ENCODE measurements around the gene CCNI2.

- TF ChIP-seq CTCF (IDR thresholded peaks at IDR 0.05) (no peak), PRRX2 (CRISPR knock-in tag; IDR thresholded peaks at IDR 0.05) (no peak), IRF1 (CRISPR knock-in tag; IDR thresholded peaks at IDR 0.05) (no peak), CREB1 (CRISPR knock-in tag; IDR thresholded peaks at IDR 0.05) (no peak), ARID4B (CRISPR knock-in tag; IDR thresholded peaks at IDR 0.05; ENCODE audit: borderline replicate concordance) (no peak), NFYB (CRISPR knock-in tag; conservative IDR thresholded peaks at IDR 0.05; ENCODE audit: low read depth) (no peak), TCF7 (CRISPR knock-in tag; IDR thresholded peaks at IDR 0.05; ENCODE audit: low read depth) (no peak), E2F5 (CRISPR knock-in tag; IDR thresholded peaks at IDR 0.05) (no peak), NR1H2 (CRISPR knock-in tag; IDR thresholded peaks at IDR 0.05) (no peak), HMGA2 (CRISPR knock-in tag; IDR thresholded peaks at IDR 0.05) (no peak), PREB (CRISPR knock-in tag; IDR thresholded peaks at IDR 0.05; ENCODE audit: borderline replicate concordance) (no peak), ATF1 (CRISPR knock-in tag; IDR thresholded peaks at IDR 0.05) (no peak), STAT6 (CRISPR knock-in tag; conservative IDR thresholded peaks at IDR 0.05; ENCODE audit: low read depth) (no peak)
These were observed 43.8 kb downstream of the CCNI2 start for GRCh38 chr5:132791026-132791425.

Measured in WTC11 (cell line).